LHCN-M2 (cell line): ENCODE data around the gene SLC52A1. TPM values are rescaled to one million over a fixed set of nuclear protein-coding genes. Genes with fewer than 3 reads are reported as not detected.
"Not testable (repeated sequence)": the region's sequence is repeated elsewhere in the genome, so short reads cannot be mapped to it uniquely, and the experiment has no call there.

Source experiments
- DNase-seq: peaks from one replicate; pipeline ENCODE4 v3.0.0-alpha.2; 2012; ENCODE audit warnings: low read depth
- total RNA-seq: library from RNA; depleted of rRNA; stranded (reverse); fragments of >200 nt; gene quantifications from 2 replicates; pipeline ENCODE4 v1.2.3, GENCODE V29; 2014

Gene SLC52A1
- total RNA-seq, 1 experiment from 2014 or later, result 0.06 TPM

DNA sequence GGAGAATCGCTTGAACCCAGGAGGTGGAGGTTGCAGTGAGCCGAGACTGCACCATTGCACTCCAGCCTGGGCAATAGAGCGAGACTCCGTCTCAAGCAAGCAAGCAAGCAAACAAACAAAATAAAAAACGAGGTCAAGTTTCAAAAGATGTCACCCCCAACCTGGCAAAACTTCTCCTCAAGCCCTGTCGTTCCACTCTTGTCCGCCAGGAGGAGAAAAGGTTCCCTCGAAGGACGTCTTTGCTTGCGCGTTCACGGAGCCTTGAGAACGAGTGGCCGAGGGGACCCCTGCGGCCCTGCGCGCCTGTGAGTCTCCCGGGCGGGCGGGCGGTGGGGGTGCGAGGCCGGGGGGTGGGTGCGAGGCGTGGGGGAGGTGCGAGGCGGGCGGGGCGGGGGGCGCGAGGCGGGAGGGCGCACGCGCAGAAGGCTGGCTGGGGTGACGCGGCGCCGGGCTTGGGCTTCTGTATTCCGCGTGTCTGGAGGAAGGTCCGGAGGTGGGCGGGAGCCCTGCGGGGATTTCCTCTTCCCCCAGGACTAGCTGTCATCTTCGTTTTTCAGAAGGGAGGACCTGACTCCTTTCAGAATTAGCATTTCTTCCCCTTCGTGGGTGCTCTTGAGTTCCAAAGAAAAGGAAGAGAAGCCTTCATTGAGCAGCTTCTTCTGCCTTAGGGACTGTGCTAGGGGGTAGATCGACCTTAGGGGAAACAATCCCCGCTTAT is 3.7 kb downstream of the SLC52A1 start:
- peak; percentile 72 for DNase-seq

DNA sequence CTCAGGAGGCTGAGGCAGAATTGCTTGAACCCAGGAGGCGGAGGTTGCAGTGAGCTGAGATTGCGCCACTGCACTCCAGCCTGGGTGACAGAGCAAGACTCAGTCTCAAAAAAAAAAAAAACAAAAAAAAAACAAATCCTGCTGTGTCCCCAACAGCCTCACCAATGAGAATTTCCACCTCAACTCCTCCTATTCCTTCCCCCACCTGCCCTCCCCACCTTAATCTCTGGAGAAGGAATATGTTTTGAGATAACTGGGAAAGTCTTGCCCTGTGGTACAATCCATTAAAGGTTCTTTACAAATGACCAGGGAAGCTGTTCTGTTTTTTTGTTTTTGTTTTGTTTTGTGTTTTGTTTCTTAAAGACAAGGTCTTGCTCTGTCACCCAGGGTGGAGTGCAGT is 5.1 kb downstream of the SLC52A1 start:
- DNase-seq, result not testable (repeated sequence)

GRCh38 chr17:5027916-5028315 is 7.3 kb downstream of the SLC52A1 start:
- DNase-seq, result no peak

GRCh38 chr17:5027299-5027698 is 7.9 kb downstream of the SLC52A1 start:
- no peak for DNase-seq

GRCh38 chr17:5024604-5025003 is 10.6 kb downstream of the SLC52A1 start:
- no peak for DNase-seq

- no peak for DNase-seq
These were observed 11.6 kb downstream of the SLC52A1 start for GRCh38 chr17:5023588-5024147.

GRCh38 chr17:5022171-5022711 is 13.0 kb downstream of the SLC52A1 start:
- DNase-seq, result no peak

- no peak for DNase-seq
These were observed 14.7 kb downstream of the SLC52A1 start for GRCh38 chr17:5020502-5021023.

DNA sequence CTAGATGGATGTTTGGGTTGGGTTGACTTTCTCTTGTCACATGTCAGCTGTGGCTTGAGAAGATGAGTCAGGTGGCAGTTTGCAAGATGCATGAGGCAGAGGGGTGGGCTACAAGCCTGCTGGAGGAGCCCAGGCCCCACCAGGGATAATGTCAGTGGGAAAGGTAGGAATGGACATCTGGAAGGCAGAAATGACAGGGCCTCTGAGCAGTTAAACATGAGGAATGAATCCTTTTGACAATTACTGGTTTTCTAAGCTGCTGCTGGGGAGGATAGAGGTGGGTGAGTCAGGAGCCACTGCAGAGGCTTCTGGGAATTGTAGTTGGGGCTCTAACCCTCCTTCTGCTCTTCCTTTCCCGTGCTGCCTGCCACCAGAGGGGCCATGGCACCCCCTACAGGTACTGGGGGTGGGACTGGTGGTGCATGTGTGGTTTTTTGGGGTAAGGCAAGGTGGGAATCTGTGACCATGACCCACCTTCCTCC is 15.7 kb downstream of the SLC52A1 start:
- peak; percentile 27 for DNase-seq

DNA sequence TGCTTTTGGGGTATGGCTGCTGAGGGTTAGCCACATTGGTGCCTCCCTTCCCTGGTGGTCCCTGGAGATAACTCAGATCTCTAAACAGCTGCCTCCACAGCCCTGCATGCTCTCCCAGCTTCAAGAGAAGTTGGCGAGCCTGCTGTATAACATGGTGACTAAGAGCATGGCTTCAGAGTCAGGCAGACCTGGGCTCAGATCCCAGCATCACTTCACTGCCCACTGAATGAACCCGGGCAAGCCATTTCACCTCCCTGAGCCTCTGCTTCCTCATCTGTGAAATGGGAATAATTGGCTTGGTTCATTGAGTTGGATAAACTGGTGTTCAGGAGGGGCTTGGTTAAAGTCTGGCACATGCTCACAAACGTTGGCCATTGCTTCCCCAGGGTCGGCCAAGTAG is 20.9 kb downstream of the SLC52A1 start:
- no peak for DNase-seq

- DNase-seq, result peak; percentile 31
These were observed 23.3 kb downstream of the SLC52A1 start for GRCh38 chr17:5011928-5012327.

GRCh38 chr17:5003214-5003867 is 31.9 kb downstream of the SLC52A1 start:
- DNase-seq, result no peak

- DNase-seq, result no peak
These were observed 33.0 kb downstream of the SLC52A1 start for GRCh38 chr17:5002121-5002788.

DNA sequence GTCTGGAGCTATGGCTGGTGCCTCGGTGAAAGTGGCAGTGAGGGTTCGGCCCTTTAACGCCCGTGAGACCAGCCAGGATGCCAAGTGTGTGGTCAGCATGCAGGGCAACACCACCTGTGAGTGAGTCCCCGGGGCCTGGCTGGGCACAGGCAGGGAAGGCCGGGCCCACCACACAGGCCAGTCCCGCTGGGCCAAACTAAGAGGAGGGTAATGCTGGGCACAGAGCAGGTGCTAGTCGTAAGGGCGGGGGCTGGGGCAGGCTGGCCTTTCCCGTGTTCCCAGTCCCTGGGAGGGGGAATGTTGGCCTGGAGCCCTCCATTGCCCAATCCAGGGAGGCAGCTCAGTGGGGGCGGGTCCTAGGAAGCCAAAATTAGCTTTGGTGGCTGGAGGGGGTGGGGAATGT is 35.0 kb downstream of the SLC52A1 start:
- peak; percentile 54 for DNase-seq

GRCh38 chr17:4999430-5000093 is 35.7 kb downstream of the SLC52A1 start:
- no peak for DNase-seq

DNA sequence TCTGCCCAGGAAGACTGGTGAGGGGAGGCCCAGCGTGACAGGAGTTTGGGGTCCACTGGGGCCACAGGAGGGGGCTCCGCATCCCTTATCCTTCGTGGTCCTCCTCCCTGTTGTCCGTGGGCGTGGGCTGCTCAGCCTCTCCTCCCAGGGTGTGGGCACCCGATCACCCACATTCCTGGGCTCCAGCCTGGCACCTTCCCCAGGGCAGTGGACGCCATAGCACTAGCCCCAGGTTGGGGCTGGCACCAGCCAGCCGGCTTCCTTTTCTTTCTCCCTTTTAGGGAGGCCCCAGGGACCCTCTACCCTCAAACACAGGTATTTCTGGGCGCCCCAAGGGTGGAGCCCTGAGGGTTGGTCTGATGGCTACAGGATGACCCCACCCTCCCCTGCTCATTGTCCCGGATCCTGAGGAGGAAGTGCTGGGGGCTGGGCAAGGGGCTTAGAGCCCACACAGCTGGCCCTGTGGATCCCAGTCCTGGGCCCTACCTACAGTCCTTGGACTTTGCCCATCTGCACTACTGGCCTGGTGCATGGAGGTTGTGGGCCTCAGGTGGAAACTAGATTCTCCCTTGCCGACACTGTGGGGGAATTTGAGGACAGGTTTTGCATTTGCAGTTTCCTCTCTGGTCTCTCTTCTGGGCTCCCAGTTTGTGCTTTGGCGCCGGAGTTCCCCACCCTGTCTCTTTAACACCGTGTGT is 36.3 kb downstream of the SLC52A1 start:
- DNase-seq, result no peak

- no peak for DNase-seq
These were observed 37.0 kb downstream of the SLC52A1 start for GRCh38 chr17:4998027-4998731.

DNA sequence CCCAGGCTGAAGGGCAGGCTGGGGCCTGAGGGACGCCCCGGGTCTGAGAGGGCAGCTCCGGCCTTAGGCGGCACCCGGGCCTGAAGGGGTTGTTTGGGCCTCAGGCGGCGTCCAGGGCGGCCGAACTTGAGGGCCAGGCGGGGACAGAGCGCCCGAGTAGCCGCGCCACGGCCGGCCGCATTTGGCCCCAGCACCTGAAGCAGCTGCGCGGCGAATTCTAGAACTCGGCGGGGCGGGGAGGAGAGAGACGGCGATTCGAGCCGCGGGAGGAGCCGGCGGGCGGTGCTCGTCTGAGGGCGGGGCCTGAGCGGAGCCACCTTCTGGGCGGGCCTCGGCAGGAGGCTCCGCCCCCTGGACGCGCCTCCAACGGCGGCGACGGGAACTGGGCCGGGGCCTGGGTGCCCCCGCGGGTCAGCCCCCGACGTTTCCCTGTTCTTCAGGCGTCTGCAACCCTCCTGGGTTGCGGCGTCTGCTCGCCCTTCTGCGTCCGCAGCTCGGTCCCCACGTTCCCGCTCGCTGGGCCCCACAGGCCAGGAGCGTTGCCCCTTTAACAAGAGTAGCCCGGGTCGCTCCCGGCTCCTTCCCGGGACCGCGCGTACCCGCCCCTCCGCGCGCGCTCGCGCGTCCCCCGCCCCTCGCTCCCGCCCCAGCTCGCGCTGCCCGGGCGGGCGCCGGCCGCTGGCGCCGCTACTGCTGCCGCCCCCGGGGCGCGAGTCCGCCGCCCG is 37.8 kb downstream of the SLC52A1 start, which contains the start of the genes INCA1 and KIF1C:
TSS of gene INCA1 (minus strand) at position 221 of the 725 bp plus-strand sequence. CDS start 3,085 bp downstream, outside the sequence.
TSS of gene KIF1C (plus strand) at position 649 of the 725 bp plus-strand sequence. CDS start 2,297 bp downstream, outside the sequence.
- DNase-seq, result peak; percentile 84

DNA sequence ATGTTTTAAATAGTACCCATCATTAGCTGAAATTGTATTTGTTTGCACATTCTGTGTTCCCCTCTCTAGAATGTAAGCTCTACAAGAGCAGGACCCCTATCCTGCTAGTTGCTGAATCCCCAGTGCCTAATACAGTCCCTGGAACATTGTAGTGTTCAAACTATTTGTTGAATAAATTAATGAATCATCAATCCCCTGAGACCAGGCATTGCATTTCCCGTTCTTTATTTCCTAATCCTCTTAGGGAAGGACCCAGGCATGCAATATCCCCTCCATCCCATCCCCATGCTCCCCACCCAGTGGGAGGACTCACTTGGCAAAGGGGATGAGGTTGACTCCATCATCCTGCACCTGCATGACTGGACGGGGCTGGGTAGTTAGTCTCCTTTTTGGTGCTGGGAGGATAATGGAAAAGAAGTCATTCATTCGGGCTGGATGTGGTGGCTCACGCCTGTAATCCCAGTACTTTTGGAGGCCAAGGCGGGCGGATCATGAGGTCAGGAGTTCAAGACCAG is 41.1 kb downstream of the SLC52A1 start:
- DNase-seq, result no peak
